GM21381 (cell line): ENCODE results near the gene TMEM190.

Experiments used
- ATAC-seq: cut with Tn5 transposase; IDR thresholded peaks from one replicate; pipeline ENCODE4 v1.9.1; 2021; ENCODE audit warnings: mild to moderate bottlenecking, moderate library complexity; ENCODE audit not compliant: unreplicated experiment

Gene TMEM190

GRCh38 chr19:55350620-55351315 lies 25.9 kb upstream of the TMEM190 start:
- ATAC-seq = no peak

- ATAC-seq = no peak
Observed at GRCh38 chr19:55352040-55352439, 24.6 kb upstream of the TMEM190 start.

- no peak for ATAC-seq
Observed at GRCh38 chr19:55352549-55353145, 24.0 kb upstream of the TMEM190 start.

- no peak for ATAC-seq
Observed at GRCh38 chr19:55353356-55353802, 23.2 kb upstream of the TMEM190 start.

- no peak for ATAC-seq
Observed at GRCh38 chr19:55353803-55354697, 22.6 kb upstream of the TMEM190 start.

GRCh38 chr19:55354698-55355212 lies 21.9 kb upstream of the TMEM190 start, which contains the start of gene COX6B2:
Gene COX6B2 (minus strand): TSS chr19:55354719. CDS start chr19:55354521, 198 bp downstream.
- no peak for ATAC-seq

GRCh38 chr19:55355213-55355821 lies 21.3 kb upstream of the TMEM190 start:
- ATAC-seq = no peak

GRCh38 chr19:55358493-55358892 lies 18.1 kb upstream of the TMEM190 start:
- ATAC-seq = no peak

GRCh38 chr19:55358943-55359908 lies 17.4 kb upstream of the TMEM190 start:
- no peak for ATAC-seq

- no peak for ATAC-seq
Observed at GRCh38 chr19:55360902-55361301, 15.7 kb upstream of the TMEM190 start.

GRCh38 chr19:55362174-55362989 lies 14.2 kb upstream of the TMEM190 start:
- ATAC-seq = no peak

- no peak for ATAC-seq
Observed at GRCh38 chr19:55362990-55363716, 13.5 kb upstream of the TMEM190 start, which contains the start of gene GARIN5B. Gene GARIN5B (minus strand): TSS chr19:55363260. CDS start chr19:55363066, 194 bp downstream.

GRCh38 chr19:55365245-55365644 lies 11.4 kb upstream of the TMEM190 start:
- ATAC-seq = no peak

- no peak for ATAC-seq
Observed at GRCh38 chr19:55365964-55366363, 10.7 kb upstream of the TMEM190 start.

- no peak for ATAC-seq
Observed at GRCh38 chr19:55366790-55367189, 9.8 kb upstream of the TMEM190 start.

GRCh38 chr19:55368106-55368505 lies 8.5 kb upstream of the TMEM190 start:
- ATAC-seq = no peak

- ATAC-seq = no peak
Observed at GRCh38 chr19:55368701-55369563, 7.7 kb upstream of the TMEM190 start.
